H9 (cell line): ENCODE results near the gene ROBO1. TPM values are rescaled to one million over a fixed set of nuclear protein-coding genes. Genes with fewer than 3 reads are reported as not detected.

Experiments used
- DNase-seq: peaks from one replicate; pipeline ENCODE4 v3.0.0-alpha.2; 2017
- H2AFZ ChIP-seq: one replicate; pipeline ENCODE4 v1.6.1; 2013; ENCODE audit warnings: mild to moderate bottlenecking, low read length, control low read depth, moderate library complexity
- H2AK5ac ChIP-seq: 2 replicates; pipeline ENCODE4 v1.6.1; 2013; ENCODE audit warnings: low read length, control low read depth, mixed read lengths; ENCODE audit not compliant: insufficient read length
- H2BK120ac ChIP-seq: one replicate; pipeline ENCODE4 v1.6.1; 2013; ENCODE audit warnings: low read depth, mild to moderate bottlenecking, low read length, control low read depth, inconsistent platforms; ENCODE audit not compliant: poor library complexity, severe bottlenecking
- H2BK12ac ChIP-seq: 2 replicates; pipeline ENCODE4 v1.6.1; 2013; ENCODE audit warnings: low read length, control low read depth, mixed read lengths, low read depth; ENCODE audit not compliant: insufficient read length
- H2BK15ac ChIP-seq: 2 replicates; pipeline ENCODE4 v1.6.1; 2013; ENCODE audit warnings: low read depth, low read length, control low read depth
- H2BK20ac ChIP-seq: one replicate; pipeline ENCODE4 v1.6.1; 2013; ENCODE audit warnings: low read depth, mild to moderate bottlenecking, low read length, control low read depth, inconsistent platforms; ENCODE audit not compliant: poor library complexity, severe bottlenecking
- H2BK5ac ChIP-seq: 2 replicates; pipeline ENCODE4 v1.6.1; 2013; ENCODE audit warnings: low read length, control low read depth, mixed read lengths; ENCODE audit not compliant: insufficient read length
- H3K14ac ChIP-seq: 2 replicates; pipeline ENCODE4 v1.6.1; 2013; ENCODE audit warnings: low read length, control low read depth; ENCODE audit not compliant: insufficient read depth
- H3K18ac ChIP-seq: 2 replicates; pipeline ENCODE4 v1.6.1; 2013; ENCODE audit warnings: low read depth, mild to moderate bottlenecking, mixed read lengths, low read length, control low read depth; ENCODE audit not compliant: insufficient read length
- H3K23ac ChIP-seq: 2 replicates; pipeline ENCODE4 v1.6.1; 2013; ENCODE audit warnings: low read length, control low read depth, mixed read lengths, low read depth; ENCODE audit not compliant: insufficient read length
- H3K23me2 ChIP-seq: 2 replicates; pipeline ENCODE4 v1.6.1; 2013; ENCODE audit warnings: low read depth, mild to moderate bottlenecking, mixed read lengths, low read length, control low read depth; ENCODE audit not compliant: insufficient read length, poor library complexity, severe bottlenecking
- H3K27ac ChIP-seq: 2 replicates; pipeline ENCODE4 v1.5.1; 2013; ENCODE audit warnings: low read length, control low read depth, mixed read lengths, low read depth; ENCODE audit not compliant: insufficient read length
- H3K27me3 ChIP-seq: 2 replicates; pipeline ENCODE4 v1.6.1; 2013; ENCODE audit warnings: low read length, control low read depth, inconsistent platforms; ENCODE audit not compliant: insufficient read depth
- H3K4ac ChIP-seq: 2 replicates; pipeline ENCODE4 v1.6.1; 2013; ENCODE audit warnings: low read depth, mild to moderate bottlenecking, control low read depth, inconsistent platforms, low read length, moderate library complexity
- H3K4me1 ChIP-seq: 2 replicates; pipeline ENCODE4 v1.6.1; 2013; ENCODE audit warnings: low read length, control low read depth, inconsistent platforms; ENCODE audit not compliant: insufficient read depth
- H3K4me2 ChIP-seq: 2 replicates; pipeline ENCODE4 v1.6.1; 2013; ENCODE audit warnings: low read length, control low read depth, mixed read lengths; ENCODE audit not compliant: insufficient read length, insufficient read depth
- H3K56ac ChIP-seq: 2 replicates; pipeline ENCODE4 v1.6.1; 2013; ENCODE audit warnings: low read depth, mild to moderate bottlenecking, mixed read lengths, low read length, control low read depth; ENCODE audit not compliant: insufficient read length
- H3K79me1 ChIP-seq: 2 replicates; pipeline ENCODE4 v1.6.1; 2013; ENCODE audit warnings: low read depth, mild to moderate bottlenecking, moderate library complexity, low read length, control low read depth, inconsistent platforms; ENCODE audit not compliant: insufficient read depth, poor library complexity, severe bottlenecking
- H3K79me2 ChIP-seq: 2 replicates; pipeline ENCODE4 v1.6.1; 2013; ENCODE audit warnings: low read length, control low read depth, inconsistent platforms; ENCODE audit not compliant: insufficient read depth
- H3K9ac ChIP-seq: 2 replicates; pipeline ENCODE4 v1.6.1; 2013; ENCODE audit warnings: low read length, control low read depth, mixed read lengths; ENCODE audit not compliant: insufficient read length; ENCODE audit errors: extremely low read depth
- H3K9me3 ChIP-seq: one replicate; pipeline ENCODE4 v1.6.1; 2013; ENCODE audit warnings: low read depth, low read length, inconsistent platforms; ENCODE audit not compliant: control insufficient read depth
- H3T11ph ChIP-seq: one replicate; pipeline ENCODE4 v1.6.1; 2013; ENCODE audit warnings: mild to moderate bottlenecking, low read length, control low read depth, inconsistent platforms
- H4K20me1 ChIP-seq: one replicate; pipeline ENCODE4 v1.6.1; 2013; ENCODE audit not compliant: control insufficient read depth, insufficient read length, insufficient read depth
- H4K5ac ChIP-seq: 2 replicates; pipeline ENCODE4 v1.6.1; 2013; ENCODE audit warnings: low read depth, mild to moderate bottlenecking, mixed read lengths, low read length, control low read depth; ENCODE audit not compliant: insufficient read length
- H4K8ac ChIP-seq: replicated peaks from 2 replicates; pipeline ENCODE4 v1.6.1; 2013; ENCODE audit warnings: low read length, control low read depth, mixed read lengths, low read depth; ENCODE audit not compliant: insufficient read length
- H4K91ac ChIP-seq: 2 replicates; pipeline ENCODE4 v1.6.1; 2013; ENCODE audit warnings: low read depth, mild to moderate bottlenecking, moderate library complexity, mixed read lengths, low read length, control low read depth; ENCODE audit not compliant: insufficient read length
- H3K27ac Mint-ChIP-seq, 3 experiments: 2 replicates in 2 of 3; 3 replicates in 1 of 3; pipeline ENCODE4 v1.8.0; 2020 to 2021; ENCODE audit warnings: mixed read lengths in 3 of 3, mild to moderate bottlenecking in 1 of 3, moderate library complexity in 1 of 3
- H3K27me3 Mint-ChIP-seq: 2 replicates; pipeline ENCODE4 v1.8.0; 2021; ENCODE audit warnings: low read depth, mild to moderate bottlenecking, moderate library complexity, mixed read lengths
- H3K36me3 Mint-ChIP-seq, 3 experiments: 2 replicates in 2 of 3; 3 replicates in 1 of 3; pipeline ENCODE4 v1.8.0; 2020 to 2021; ENCODE audit warnings: low read depth in 3 of 3, mixed read lengths in 3 of 3; ENCODE audit not compliant: insufficient read depth in 1 of 3
- H3K4me1 Mint-ChIP-seq, 2 experiments: 2 replicates each; pipeline ENCODE4 v1.8.0; 2020; ENCODE audit warnings: mixed read lengths in 2 of 2
- H3K4me3 Mint-ChIP-seq, 2 experiments: 2 replicates in 1 of 2; 3 replicates in 1 of 2; pipeline ENCODE4 v1.8.0; 2020 to 2021; ENCODE audit warnings: mild to moderate bottlenecking in 2 of 2, mixed read lengths in 2 of 2, moderate library complexity in 1 of 2
- H3K9me3 Mint-ChIP-seq, 2 experiments: 2 replicates in 1 of 2; 3 replicates in 1 of 2; pipeline ENCODE4 v1.8.0; 2020; ENCODE audit warnings: mild to moderate bottlenecking in 2 of 2, mixed read lengths in 2 of 2, moderate library complexity in 1 of 2
- WGBS: extraction: QIAGEN DNeasy Blood & Tissue Kit; methylation state at CpG from one replicate; pipeline ENCODE4 v1.1.7; 2013; ENCODE audit warnings: missing lambda C conversion rate, low lambda C conversion rate, mixed read lengths; ENCODE audit not compliant: insufficient read length; ENCODE audit errors: extremely low coverage; 5-methylcytosine and 5-hydroxymethylcytosine counted together
- total RNA-seq: library from RNA; stranded (reverse); gene quantifications from 2 replicates; pipeline ENCODE4 v1.2.1, GENCODE V29; 2021
- TF ChIP-seq, protein P1 (sequence below): fragments of 200-600 bp; sonication (generic); conservative IDR thresholded peaks from 3 replicates; pipeline ENCODE4 v1.8.0; 2021; ENCODE audit warnings: antibody characterized with exemption, mild to moderate bottlenecking

ROBO1 gene
- total RNA-seq, 1 experiment from 2014 or later, result 62.7 TPM

DNA sequence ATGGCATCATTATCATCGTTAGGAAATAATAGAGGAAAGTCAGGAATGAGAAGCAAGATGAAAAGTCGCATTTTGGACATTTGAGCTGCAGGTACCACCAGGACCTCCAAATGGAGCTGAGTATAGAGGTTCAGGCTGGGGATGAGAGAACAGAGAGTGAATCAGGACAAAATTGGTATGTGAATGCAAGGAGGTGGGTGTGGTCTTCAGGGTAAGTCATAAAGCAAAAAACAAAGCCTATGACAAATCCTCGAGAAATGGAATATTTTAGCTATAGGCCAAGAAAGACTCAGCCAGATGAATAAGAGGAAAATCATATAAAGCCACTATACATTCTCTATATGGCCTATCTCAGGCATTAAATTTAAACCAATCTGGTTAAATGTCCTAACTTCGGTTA lies 841.3 kb downstream of the ROBO1 start:
- Histone ChIP-seq H3K14ac (no peak overlapping the region), H4K8ac (no peak overlapping the region), H2BK5ac (no peak overlapping the region), H3K18ac (no peak overlapping the region), H2AFZ (no peak overlapping the region), H2BK120ac (no peak overlapping the region), H4K20me1 (no peaks in the 10 kb centered on the region), H2AK5ac (no peak overlapping the region), H3K9ac (no peak overlapping the region), H3K23me2 (no peaks in the 10 kb centered on the region), H3K56ac (no peak overlapping the region), H3K79me2 (peaks cover 2% of the 10 kb centered on the region; the same call in 1 of the 2 replicates), H2BK15ac (no peak overlapping the region), H3K4me1 (no peaks in the 10 kb centered on the region), H2BK20ac (no peak overlapping the region), H3K9me3 (no peaks in the 10 kb centered on the region), H4K91ac (no peak overlapping the region), H3K4me2 (no peak overlapping the region), H4K5ac (no peak overlapping the region), H3K4ac (no peak overlapping the region), H3K79me1 (peaks cover 3% of the 10 kb centered on the region), H3K23ac (no peak overlapping the region), H3K27me3 (no peaks in the 10 kb centered on the region), H3T11ph (no peak overlapping the region), H3K27ac (no peak overlapping the region), H2BK12ac (no peak overlapping the region)
- H3K27ac Mint-ChIP-seq, result no peak overlapping the region
- H3K4me1 Mint-ChIP-seq, result no peaks in the 10 kb centered on the region
- no peaks in the 10 kb centered on the region for H3K27me3 Mint-ChIP-seq
- TF ChIP-seq, protein P1, sequence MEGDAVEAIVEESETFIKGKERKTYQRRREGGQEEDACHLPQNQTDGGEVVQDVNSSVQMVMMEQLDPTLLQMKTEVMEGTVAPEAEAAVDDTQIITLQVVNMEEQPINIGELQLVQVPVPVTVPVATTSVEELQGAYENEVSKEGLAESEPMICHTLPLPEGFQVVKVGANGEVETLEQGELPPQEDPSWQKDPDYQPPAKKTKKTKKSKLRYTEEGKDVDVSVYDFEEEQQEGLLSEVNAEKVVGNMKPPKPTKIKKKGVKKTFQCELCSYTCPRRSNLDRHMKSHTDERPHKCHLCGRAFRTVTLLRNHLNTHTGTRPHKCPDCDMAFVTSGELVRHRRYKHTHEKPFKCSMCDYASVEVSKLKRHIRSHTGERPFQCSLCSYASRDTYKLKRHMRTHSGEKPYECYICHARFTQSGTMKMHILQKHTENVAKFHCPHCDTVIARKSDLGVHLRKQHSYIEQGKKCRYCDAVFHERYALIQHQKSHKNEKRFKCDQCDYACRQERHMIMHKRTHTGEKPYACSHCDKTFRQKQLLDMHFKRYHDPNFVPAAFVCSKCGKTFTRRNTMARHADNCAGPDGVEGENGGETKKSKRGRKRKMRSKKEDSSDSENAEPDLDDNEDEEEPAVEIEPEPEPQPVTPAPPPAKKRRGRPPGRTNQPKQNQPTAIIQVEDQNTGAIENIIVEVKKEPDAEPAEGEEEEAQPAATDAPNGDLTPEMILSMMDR, result no peak
- no peaks in the 10 kb centered on the region for H3K9me3 Mint-ChIP-seq
- no CpG with 5 or more reads among the region's 4 CpGs for WGBS
- DNase-seq, result no peak
- H3K4me3 Mint-ChIP-seq, result no peak overlapping the region
- H3K36me3 Mint-ChIP-seq, result no peaks in the 10 kb centered on the region; a peak in 1 of 7 replicates
